HepG2 (cell line): Measurements from ENCODE around the gene MTA2. TPM values are rescaled to one million over a fixed set of nuclear protein-coding genes. Genes with fewer than 3 reads are reported as not detected.

Experiments used
- ATAC-seq: fragments of 200-7000 bp; cut with Tn5 transposase; 3 replicates; pipeline ENCODE4 v1.9.1; 2020; ENCODE audit warnings: mild to moderate bottlenecking, moderate library complexity
- BruUV-seq: library from RNA; stranded (reverse); fragments of 400-500 nt; replicated peaks from 2 replicates; lab custom pipeline; 2021; lab: Mats Ljungman, UMichigan
- CTCF ChIA-PET: fragments of 300-600 bp; formaldehyde crosslinking; extraction: SDS; loops from one replicate; lab custom pipeline; 2021; ENCODE audit warnings: low total read pairs, inconsistent platforms, low intra/inter-chr PET ratio; lab: Yijun Ruan, JAX
- POLR2A ChIA-PET: fragments of 350-600 bp; sonication (Branson Sonifier 250); formaldehyde crosslinking; loops from one replicate; lab custom pipeline; 2020; ENCODE audit warnings: antibody characterized with exemption, inconsistent platforms; lab: Yijun Ruan, JAX
- DNase-seq: peaks from one replicate; pipeline ENCODE4 v3.0.0-alpha.2; 2015; ENCODE audit warnings: low spot score
- FAIRE-seq: peaks from 3 replicates; lab custom pipeline; 2011; peaks lifted over from hg19 to GRCh38; lab: Jason Lieb, UNC
- H2AFZ ChIP-seq: one replicate; pipeline ENCODE4 v1.6.1; 2011; ENCODE audit warnings: low read length, inconsistent platforms
- H3K27ac ChIP-seq: fragments of 300-600 bp; 3 replicates; pipeline ENCODE4 v1.8.0; 2011; ENCODE audit warnings: mixed run types, mild to moderate bottlenecking, mixed read lengths, low read length, inconsistent platforms; ENCODE audit not compliant: insufficient read depth; ENCODE audit errors: extremely low read length
- H3K27me3 ChIP-seq, 2 experiments: fragments of 200-600 bp in 1 of 2; 2 replicates in 1 of 2; 3 replicates in 1 of 2; pipeline versions ENCODE4 v1.6.0 to v1.8.0; 2011; ENCODE audit warnings: low read length in 2 of 2, mild to moderate bottlenecking in 2 of 2, moderate library complexity in 2 of 2, inconsistent platforms in 1 of 2; ENCODE audit not compliant: insufficient read depth in 2 of 2, control insufficient read depth in 1 of 2
- H3K36me3 ChIP-seq, 2 experiments: fragments of 200-600 bp in 1 of 2; replicated peaks in 1 of 2; 2 replicates in 1 of 2; 3 replicates in 1 of 2; pipeline versions ENCODE4 v1.5.1 to v1.8.0; 2011; ENCODE audit warnings: low read length in 2 of 2, inconsistent platforms in 1 of 2; ENCODE audit not compliant: insufficient read depth in 2 of 2, control insufficient read depth in 1 of 2
- H3K4me1 ChIP-seq: 2 replicates; pipeline ENCODE4 v1.5.1; 2012; ENCODE audit warnings: low read length, inconsistent platforms; ENCODE audit not compliant: insufficient read depth
- H3K4me2 ChIP-seq: 2 replicates; pipeline ENCODE4 v1.6.0; 2011; ENCODE audit warnings: low read depth, low read length, inconsistent platforms
- H3K4me3 ChIP-seq, 3 experiments: fragments of 200-600 bp in 1 of 3; sonication (generic), shearing (Covaris generic) in 1 of 3; replicated peaks in 1 of 3; 2 replicates each; pipeline ENCODE4 v1.5.1; 2011 to 2016; ENCODE audit warnings: low read length in 3 of 3, inconsistent platforms in 2 of 3, low read depth in 2 of 3, mild to moderate bottlenecking in 2 of 3, control low read depth in 1 of 3, mixed read lengths in 1 of 3; ENCODE audit not compliant: insufficient read depth in 1 of 3
- H3K79me2 ChIP-seq: one replicate; pipeline ENCODE4 v1.6.1; 2011; ENCODE audit warnings: low read length, inconsistent platforms; ENCODE audit not compliant: insufficient read depth
- H3K9ac ChIP-seq: 2 replicates; pipeline ENCODE4 v1.6.0; 2011; ENCODE audit warnings: mild to moderate bottlenecking, low read depth, low read length, inconsistent platforms; ENCODE audit not compliant: insufficient read depth
- H3K9me3 ChIP-seq: 2 replicates; pipeline ENCODE4 v1.5.1; 2012; ENCODE audit warnings: mild to moderate bottlenecking, low read length
- H4K20me1 ChIP-seq: 2 replicates; pipeline ENCODE4 v1.6.0; 2011; ENCODE audit warnings: inconsistent platforms, mild to moderate bottlenecking, low read length, moderate library complexity; ENCODE audit not compliant: insufficient read depth
- CEBPG ChIP-seq: IDR thresholded peaks from 2 replicates; pipeline ENCODE4 v1.6.1; 2016
- HES4 ChIP-seq: sonication (generic); formaldehyde crosslinking; IDR thresholded peaks from 2 replicates; pipeline ENCODE4 v1.9.0; 2021; ENCODE audit warnings: mild to moderate bottlenecking, missing genetic modification reagents, borderline replicate concordance
- NR3C1 ChIP-seq: sonication (generic); formaldehyde crosslinking; IDR thresholded peaks from 2 replicates; pipeline ENCODE4 v1.4.0; 2020; ENCODE audit warnings: missing genetic modification reagents
- PPARG ChIP-seq: conservative IDR thresholded peaks from 2 replicates; pipeline ENCODE4 v1.6.1; 2016; ENCODE audit warnings: missing biosample characterization, missing genetic modification reagents
- PRPF4 ChIP-seq: fragments of 200-400 bp; formaldehyde crosslinking; IDR thresholded peaks from 2 replicates; pipeline ENCODE4 v1.6.1; 2016; ENCODE audit warnings: low read length, low read depth; ENCODE audit not compliant: poor library complexity, severe bottlenecking
- RFXANK ChIP-seq: IDR thresholded peaks from 2 replicates; pipeline ENCODE4 v1.6.1; 2016
- SSRP1 ChIP-seq: IDR thresholded peaks from 2 replicates; pipeline ENCODE4 v1.6.1; 2016; ENCODE audit warnings: control low read depth
- ZBTB46 ChIP-seq: sonication (generic); formaldehyde crosslinking; IDR thresholded peaks from 2 replicates; pipeline ENCODE4 v1.4.0; 2020; ENCODE audit warnings: mild to moderate bottlenecking, missing genetic modification reagents, borderline replicate concordance
- ZNF878 ChIP-seq: sonication (generic); formaldehyde crosslinking; IDR thresholded peaks from 2 replicates; pipeline ENCODE4 v1.8.1; 2023; ENCODE audit warnings: mild to moderate bottlenecking, missing genetic modification reagents, moderate library complexity
- WGBS: methylation state at CpG from one replicate; pipeline ENCODE4 v1.1.6; 2017; ENCODE audit warnings: low lambda C conversion rate; 5-methylcytosine and 5-hydroxymethylcytosine counted together
- in situ Hi-C: cut with HindIII; loops from 2 replicates; pipeline ENCODE4 v1.10.0; 2017; ENCODE audit warnings: low pct_unique_long_range_greater_than_20kb; ENCODE audit not compliant: extremely low pct_ligation_motif_present
- intact Hi-C: fragments of 100-400 bp; cut with micrococcal nuclease; formaldehyde crosslinking; loops from one replicate; pipeline ENCODE4 v1.10.0; 2022; ENCODE audit not compliant: unreplicated experiment
- polyA plus RNA-seq, 8 experiments: library from polyadenylated mRNA; depleted of rRNA in 3 of 8; stranded (reverse) in 7 of 8; unstranded in 1 of 8; fragments of >200 nt; fragmentation: Illumina TruSeq in 4 of 8; extraction: Trizol in 4 of 8; gene quantifications; 2 replicates each; pipeline versions ENCODE4 v1.2.1 to v1.2.3, GENCODE V29; 2011 to 2016; ENCODE audit warnings: low read depth in 4 of 8, missing spikeins in 1 of 8, mixed read lengths in 1 of 8; ENCODE audit not compliant: insufficient read depth in 1 of 8
- total RNA-seq, 5 experiments: library from RNA; depleted of rRNA; stranded (reverse); fragments of >200 nt; fragmentation: Illumina TruSeq; extraction: Trizol; gene quantifications; 2 replicates each; pipeline ENCODE4 v1.2.3, GENCODE V29; 2016; ENCODE audit warnings: low read depth in 1 of 5
- TF ChIP-seq, protein P1 (sequence below): sonication (generic); formaldehyde crosslinking; IDR thresholded peaks from 2 replicates; pipeline ENCODE4 v1.9.0; 2021; ENCODE audit warnings: missing genetic modification reagents, mild to moderate bottlenecking, borderline replicate concordance
- TF ChIP-seq, protein P2 (sequence below): sonication (generic); formaldehyde crosslinking; conservative IDR thresholded peaks from 2 replicates; pipeline ENCODE4 v1.4.0; 2020; ENCODE audit warnings: mild to moderate bottlenecking, missing genetic modification reagents, moderate library complexity
- TF ChIP-seq, protein P3 (sequence below): sonication (generic); formaldehyde crosslinking; conservative IDR thresholded peaks from 2 replicates; pipeline ENCODE4 v1.4.0; 2020; ENCODE audit warnings: missing genetic modification reagents
- TF ChIP-seq, protein P4 (sequence below): sonication (generic); formaldehyde crosslinking; IDR thresholded peaks from 2 replicates; pipeline ENCODE4 v1.4.0; 2020; ENCODE audit warnings: missing genetic modification reagents

The MTA2 gene
- total and polyA plus RNA-seq, 2 of the 13 experiments (the other 11 are each of a cell fraction or from before 2014, with no cell fraction given): 14.0 to 70.0 TPM

- Histone ChIP-seq H3K27me3 (no peaks in the 10 kb centered on the region; a peak in 1 of 5 replicates), H3K36me3 (peaks cover 24 to 40% of the 10 kb centered on the region in 2 experiments), H3K4me1 (peaks cover 27% of the 10 kb centered on the region), H2AFZ (no peak overlapping the region), H4K20me1 (no peaks in the 10 kb centered on the region), H3K9ac (peak overlapping the region; percentile 99; the same call in 1 of the 2 replicates), H3K27ac (peak overlapping the region; percentile 88), H3K79me2 (peaks cover 33% of the 10 kb centered on the region), H3K9me3 (no peaks in the 10 kb centered on the region), H3K4me3 (peak overlapping the region in 2 of 3 experiments; percentile 94; a peak in 4 of 6 replicates), H3K4me2 (peak overlapping the region; percentile 97)
- POLR2A ChIA-PET: interaction anchor here (0.9 to 3.8 kb wide), 9 partner anchors 8 to 242 kb away, joined by 3 to 24 read pairs (median 7); partner anchors contain the start of genes B3GAT3, C11orf98, CSKMT and EEF1G
- intact Hi-C loops (loop anchor here (1.0 kb wide), 1 partner anchor 8 kb away; the partner anchor contains the start of gene TUT1), in situ Hi-C loops (no loop called here)
- CTCF ChIA-PET: no interaction called here
- 48% methylated on average over 7 of the region's 7 CpGs for WGBS
- BruUV-seq: no TSS peak
- ATAC-seq: peak; percentile 74
- peak; percentile 98 for FAIRE-seq
- peak; percentile 97 for DNase-seq
- TF ChIP-seq PPARG (CRISPR knock-in tag): peak; percentile 33; the same call in 1 of the 2 replicates
- TF ChIP-seq RFXANK: no peak; the same call in 1 of the 2 replicates
- no peak for TF ChIP-seq PRPF4
- no peak for TF ChIP-seq NR3C1 (CRISPR knock-in tag)
- TF ChIP-seq, protein P1, sequence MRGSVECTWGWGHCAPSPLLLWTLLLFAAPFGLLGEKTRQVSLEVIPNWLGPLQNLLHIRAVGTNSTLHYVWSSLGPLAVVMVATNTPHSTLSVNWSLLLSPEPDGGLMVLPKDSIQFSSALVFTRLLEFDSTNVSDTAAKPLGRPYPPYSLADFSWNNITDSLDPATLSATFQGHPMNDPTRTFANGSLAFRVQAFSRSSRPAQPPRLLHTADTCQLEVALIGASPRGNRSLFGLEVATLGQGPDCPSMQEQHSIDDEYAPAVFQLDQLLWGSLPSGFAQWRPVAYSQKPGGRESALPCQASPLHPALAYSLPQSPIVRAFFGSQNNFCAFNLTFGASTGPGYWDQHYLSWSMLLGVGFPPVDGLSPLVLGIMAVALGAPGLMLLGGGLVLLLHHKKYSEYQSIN (CRISPR knock-in tag): no peak
- TF ChIP-seq, protein P2, sequence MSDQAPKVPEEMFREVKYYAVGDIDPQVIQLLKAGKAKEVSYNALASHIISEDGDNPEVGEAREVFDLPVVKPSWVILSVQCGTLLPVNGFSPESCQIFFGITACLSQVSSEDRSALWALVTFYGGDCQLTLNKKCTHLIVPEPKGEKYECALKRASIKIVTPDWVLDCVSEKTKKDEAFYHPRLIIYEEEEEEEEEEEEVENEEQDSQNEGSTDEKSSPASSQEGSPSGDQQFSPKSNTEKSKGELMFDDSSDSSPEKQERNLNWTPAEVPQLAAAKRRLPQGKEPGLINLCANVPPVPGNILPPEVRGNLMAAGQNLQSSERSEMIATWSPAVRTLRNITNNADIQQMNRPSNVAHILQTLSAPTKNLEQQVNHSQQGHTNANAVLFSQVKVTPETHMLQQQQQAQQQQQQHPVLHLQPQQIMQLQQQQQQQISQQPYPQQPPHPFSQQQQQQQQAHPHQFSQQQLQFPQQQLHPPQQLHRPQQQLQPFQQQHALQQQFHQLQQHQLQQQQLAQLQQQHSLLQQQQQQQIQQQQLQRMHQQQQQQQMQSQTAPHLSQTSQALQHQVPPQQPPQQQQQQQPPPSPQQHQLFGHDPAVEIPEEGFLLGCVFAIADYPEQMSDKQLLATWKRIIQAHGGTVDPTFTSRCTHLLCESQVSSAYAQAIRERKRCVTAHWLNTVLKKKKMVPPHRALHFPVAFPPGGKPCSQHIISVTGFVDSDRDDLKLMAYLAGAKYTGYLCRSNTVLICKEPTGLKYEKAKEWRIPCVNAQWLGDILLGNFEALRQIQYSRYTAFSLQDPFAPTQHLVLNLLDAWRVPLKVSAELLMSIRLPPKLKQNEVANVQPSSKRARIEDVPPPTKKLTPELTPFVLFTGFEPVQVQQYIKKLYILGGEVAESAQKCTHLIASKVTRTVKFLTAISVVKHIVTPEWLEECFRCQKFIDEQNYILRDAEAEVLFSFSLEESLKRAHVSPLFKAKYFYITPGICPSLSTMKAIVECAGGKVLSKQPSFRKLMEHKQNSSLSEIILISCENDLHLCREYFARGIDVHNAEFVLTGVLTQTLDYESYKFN (CRISPR knock-in tag): peak; percentile 78
- TF ChIP-seq HES4 (CRISPR knock-in tag): no peak
- TF ChIP-seq CEBPG (CRISPR knock-in tag): peak; percentile 54
- peak; percentile 77; the same call in 1 of the 2 replicates for TF ChIP-seq SSRP1
- TF ChIP-seq, protein P3, sequence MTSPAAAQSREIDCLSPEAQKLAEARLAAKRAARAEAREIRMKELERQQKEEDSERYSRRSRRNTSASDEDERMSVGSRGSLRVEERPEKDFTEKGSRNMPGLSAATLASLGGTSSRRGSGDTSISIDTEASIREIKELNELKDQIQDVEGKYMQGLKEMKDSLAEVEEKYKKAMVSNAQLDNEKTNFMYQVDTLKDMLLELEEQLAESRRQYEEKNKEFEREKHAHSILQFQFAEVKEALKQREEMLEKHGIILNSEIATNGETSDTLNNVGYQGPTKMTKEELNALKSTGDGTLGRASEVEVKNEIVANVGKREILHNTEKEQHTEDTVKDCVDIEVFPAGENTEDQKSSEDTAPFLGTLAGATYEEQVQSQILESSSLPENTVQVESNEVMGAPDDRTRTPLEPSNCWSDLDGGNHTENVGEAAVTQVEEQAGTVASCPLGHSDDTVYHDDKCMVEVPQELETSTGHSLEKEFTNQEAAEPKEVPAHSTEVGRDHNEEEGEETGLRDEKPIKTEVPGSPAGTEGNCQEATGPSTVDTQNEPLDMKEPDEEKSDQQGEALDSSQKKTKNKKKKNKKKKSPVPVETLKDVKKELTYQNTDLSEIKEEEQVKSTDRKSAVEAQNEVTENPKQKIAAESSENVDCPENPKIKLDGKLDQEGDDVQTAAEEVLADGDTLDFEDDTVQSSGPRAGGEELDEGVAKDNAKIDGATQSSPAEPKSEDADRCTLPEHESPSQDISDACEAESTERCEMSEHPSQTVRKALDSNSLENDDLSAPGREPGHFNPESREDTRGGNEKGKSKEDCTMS (CRISPR knock-in tag): no peak
- TF ChIP-seq, protein P4, sequence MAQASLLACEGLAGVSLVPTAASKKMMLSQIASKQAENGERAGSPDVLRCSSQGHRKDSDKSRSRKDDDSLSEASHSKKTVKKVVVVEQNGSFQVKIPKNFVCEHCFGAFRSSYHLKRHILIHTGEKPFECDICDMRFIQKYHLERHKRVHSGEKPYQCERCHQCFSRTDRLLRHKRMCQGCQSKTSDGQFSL: peak; percentile 97
- TF ChIP-seq ZBTB46 (CRISPR knock-in tag): no peak
- 0 out of 2 replicates have a peak, but pooled peaks have one; percentile 41 for TF ChIP-seq ZNF878 (CRISPR knock-in tag)
Observed at GRCh38 chr11:62599069-62599696, 2.5 kb downstream of the MTA2 start.
